GM20000 (cell line): Measurements from ENCODE around the gene RASGRP1.

Experiments used
- DNase-seq: peaks from one replicate; pipeline ENCODE4 v3.0.0; 2012; ENCODE audit warnings: low spot score
- TF ChIP-seq, protein P1 (sequence below): IDR thresholded peaks from 2 replicates; pipeline ENCODE4 v1.5.1; 2012; ENCODE audit warnings: mild to moderate bottlenecking, control low read depth; ENCODE audit errors: extremely low read depth, missing control alignments

Gene RASGRP1

DNA sequence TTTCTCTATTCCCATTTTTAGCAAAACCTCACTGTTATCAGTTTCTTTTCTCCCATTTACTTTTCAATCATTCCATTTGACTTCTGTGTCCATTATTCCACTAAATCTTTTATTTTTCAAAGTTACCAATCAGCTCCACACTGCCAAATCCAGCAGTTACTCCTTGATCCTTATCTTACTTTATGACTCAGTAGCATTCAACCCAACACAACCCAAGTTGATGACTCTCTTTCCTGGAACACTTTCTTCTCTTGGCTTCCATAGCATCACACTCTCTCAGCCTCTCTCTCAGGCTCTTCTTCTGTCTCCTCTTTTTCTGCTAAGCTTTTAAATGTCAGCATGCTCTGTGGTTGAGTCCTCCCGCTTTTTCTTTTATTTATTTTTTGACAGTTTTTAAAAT lies 36.3 kb downstream of the RASGRP1 start:
- no peak for DNase-seq
- TF ChIP-seq, protein P1, sequence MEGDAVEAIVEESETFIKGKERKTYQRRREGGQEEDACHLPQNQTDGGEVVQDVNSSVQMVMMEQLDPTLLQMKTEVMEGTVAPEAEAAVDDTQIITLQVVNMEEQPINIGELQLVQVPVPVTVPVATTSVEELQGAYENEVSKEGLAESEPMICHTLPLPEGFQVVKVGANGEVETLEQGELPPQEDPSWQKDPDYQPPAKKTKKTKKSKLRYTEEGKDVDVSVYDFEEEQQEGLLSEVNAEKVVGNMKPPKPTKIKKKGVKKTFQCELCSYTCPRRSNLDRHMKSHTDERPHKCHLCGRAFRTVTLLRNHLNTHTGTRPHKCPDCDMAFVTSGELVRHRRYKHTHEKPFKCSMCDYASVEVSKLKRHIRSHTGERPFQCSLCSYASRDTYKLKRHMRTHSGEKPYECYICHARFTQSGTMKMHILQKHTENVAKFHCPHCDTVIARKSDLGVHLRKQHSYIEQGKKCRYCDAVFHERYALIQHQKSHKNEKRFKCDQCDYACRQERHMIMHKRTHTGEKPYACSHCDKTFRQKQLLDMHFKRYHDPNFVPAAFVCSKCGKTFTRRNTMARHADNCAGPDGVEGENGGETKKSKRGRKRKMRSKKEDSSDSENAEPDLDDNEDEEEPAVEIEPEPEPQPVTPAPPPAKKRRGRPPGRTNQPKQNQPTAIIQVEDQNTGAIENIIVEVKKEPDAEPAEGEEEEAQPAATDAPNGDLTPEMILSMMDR: no peak

DNA sequence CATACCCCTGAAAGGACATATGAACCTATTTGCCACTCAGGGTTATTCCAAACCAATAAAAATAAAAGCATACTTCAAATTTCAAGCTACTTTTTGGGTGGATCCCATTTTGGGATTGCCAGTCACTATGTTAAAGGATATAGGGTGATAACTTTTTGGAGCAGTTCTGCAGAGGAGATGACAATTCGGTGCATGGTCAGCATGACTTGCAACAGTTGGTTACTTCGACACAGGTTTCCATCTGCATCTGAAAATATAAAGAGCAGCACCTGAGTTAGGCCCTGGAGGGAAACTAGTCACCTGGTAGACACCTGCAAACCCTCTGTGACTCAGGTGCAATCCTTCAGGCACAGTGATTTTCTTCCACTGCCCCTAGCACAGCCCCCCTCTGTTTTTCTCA lies 38.5 kb downstream of the RASGRP1 start:
- TF ChIP-seq, protein P1: no peak
- no peak for DNase-seq

DNA sequence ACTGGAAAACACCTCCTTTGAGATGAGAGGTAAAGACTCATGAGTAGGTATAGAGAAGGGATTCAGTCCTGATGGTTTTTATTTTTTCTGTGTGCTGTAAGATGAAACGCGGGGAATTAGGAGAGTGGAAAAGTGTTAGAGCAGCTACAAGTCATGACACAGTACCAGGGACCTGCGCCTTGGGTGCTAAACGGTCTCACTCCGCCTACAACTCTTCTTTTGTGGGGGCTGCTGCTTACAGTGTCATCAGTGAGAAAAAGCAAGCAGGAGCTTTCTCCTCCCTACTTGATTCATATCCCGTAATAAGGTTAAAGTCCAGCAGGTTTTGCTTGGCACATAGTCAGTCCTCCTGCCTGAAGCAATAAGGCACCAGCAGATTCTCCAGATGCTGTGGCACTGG lies 39.1 kb downstream of the RASGRP1 start:
- TF ChIP-seq, protein P1: no peak
- DNase-seq: no peak

DNA sequence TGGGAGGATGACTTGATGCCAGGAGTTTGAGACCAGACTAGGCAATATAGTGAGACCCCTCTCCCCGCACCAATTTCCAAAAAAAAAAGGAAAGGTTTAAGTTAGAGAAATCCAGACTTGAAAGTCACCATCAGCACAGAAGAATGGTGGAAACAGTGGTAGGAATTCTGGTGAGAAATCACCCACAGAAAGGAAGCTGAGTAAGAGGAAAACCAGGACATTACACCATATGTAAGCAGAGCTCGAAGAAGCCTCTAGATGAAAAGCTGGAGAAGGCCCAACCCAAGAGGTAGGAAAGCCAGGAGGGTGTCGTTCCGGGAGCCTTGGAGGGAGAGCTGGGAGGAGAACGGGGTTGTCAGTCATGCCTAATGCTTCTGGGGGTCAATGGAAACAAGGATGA lies 40.5 kb downstream of the RASGRP1 start:
- DNase-seq: no peak
- TF ChIP-seq, protein P1: no peak

DNA sequence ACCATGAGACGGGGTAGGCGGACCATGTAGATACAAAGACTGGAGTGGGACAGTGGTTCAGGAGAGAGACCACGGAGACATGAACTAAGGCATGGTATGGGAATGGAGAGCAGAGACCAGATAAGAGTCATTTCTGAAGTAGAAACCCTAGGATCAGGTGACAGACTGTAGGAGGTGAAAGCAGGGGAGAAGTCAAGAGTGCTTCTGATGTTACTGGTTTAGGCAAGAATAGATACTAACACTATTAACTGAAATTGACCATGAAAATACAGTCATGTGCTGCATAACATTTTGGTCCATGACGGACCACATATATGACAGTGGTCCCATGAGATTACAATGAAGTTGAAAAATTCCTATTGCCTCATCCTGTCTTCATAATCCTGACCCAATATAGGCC lies 41.7 kb downstream of the RASGRP1 start:
- TF ChIP-seq, protein P1: no peak

DNA sequence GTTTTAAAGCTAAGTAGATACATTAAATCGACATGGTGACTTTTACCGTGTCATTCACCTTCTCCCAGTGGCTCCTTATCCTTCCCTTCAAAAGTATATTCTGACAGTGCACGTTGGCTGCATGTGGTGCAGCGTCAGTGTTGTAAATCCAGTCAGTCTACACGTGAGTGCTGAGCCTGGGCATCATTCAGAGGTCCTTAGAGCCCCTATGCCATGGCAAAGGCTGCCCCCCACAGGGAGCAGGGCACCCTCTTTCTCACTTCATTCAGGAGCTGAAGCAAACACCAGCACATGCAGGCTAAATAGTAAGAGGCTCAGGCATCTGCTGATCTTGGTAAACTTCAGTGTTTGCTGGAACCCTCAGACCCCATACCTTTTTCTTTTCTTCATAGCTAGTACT lies 43.3 kb downstream of the RASGRP1 start:
- no peak for DNase-seq

More for the DNA sequence above, 41.7 kb downstream of the RASGRP1 start:
- no peak for DNase-seq

DNA sequence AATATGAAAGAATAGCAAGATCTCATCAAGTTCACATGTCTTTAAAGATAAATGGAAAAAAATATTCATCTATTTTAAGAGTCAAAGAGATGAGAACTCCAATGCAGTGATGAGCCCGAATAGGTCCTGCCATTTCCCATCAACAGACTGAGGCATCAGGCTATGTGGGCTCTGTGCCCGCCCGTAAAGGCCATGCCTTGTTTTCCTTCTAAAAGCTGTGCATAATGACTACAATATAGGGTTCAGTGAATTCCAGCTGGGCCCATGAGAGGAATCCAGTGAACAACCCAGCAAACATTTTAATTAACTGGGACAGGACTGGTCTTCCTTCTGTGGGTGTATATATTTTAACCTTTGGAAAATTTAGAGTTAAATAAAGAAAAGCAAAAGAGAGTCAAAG lies 44.6 kb downstream of the RASGRP1 start:
- DNase-seq: no peak
- TF ChIP-seq, protein P1: no peak

More for the DNA sequence above, 43.3 kb downstream of the RASGRP1 start:
- TF ChIP-seq, protein P1: no peak

DNA sequence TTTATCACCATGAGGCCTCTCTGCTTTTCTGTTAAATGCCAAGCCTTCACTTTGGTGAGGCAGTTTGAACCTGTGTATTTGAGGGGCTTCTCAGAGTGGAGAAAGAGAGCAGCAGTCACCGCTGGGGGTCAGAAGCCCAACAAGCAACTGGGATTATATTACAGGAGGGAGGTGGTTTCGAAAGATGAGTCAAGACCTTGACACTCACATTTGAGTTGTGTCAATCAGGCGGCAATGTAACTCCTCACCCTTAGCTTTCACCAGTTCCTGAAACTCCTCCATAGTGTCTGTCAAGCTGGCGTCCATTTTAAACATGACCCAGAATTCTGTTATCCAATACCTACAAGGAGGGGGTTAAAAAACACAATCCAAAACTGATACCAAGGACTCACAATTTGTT lies 46.5 kb downstream of the RASGRP1 start:
- DNase-seq: no peak
- TF ChIP-seq, protein P1: no peak
